GM12801 (cell line): ENCODE data around the gene PCBD1.

Experiments used
- TF ChIP-seq, protein P1 (sequence below): IDR thresholded peaks from one replicate; pipeline ENCODE4 v1.5.1; 2011; ENCODE audit warnings: control low read depth; ENCODE audit not compliant: insufficient read length; ENCODE audit errors: extremely low read depth

Gene PCBD1

DNA sequence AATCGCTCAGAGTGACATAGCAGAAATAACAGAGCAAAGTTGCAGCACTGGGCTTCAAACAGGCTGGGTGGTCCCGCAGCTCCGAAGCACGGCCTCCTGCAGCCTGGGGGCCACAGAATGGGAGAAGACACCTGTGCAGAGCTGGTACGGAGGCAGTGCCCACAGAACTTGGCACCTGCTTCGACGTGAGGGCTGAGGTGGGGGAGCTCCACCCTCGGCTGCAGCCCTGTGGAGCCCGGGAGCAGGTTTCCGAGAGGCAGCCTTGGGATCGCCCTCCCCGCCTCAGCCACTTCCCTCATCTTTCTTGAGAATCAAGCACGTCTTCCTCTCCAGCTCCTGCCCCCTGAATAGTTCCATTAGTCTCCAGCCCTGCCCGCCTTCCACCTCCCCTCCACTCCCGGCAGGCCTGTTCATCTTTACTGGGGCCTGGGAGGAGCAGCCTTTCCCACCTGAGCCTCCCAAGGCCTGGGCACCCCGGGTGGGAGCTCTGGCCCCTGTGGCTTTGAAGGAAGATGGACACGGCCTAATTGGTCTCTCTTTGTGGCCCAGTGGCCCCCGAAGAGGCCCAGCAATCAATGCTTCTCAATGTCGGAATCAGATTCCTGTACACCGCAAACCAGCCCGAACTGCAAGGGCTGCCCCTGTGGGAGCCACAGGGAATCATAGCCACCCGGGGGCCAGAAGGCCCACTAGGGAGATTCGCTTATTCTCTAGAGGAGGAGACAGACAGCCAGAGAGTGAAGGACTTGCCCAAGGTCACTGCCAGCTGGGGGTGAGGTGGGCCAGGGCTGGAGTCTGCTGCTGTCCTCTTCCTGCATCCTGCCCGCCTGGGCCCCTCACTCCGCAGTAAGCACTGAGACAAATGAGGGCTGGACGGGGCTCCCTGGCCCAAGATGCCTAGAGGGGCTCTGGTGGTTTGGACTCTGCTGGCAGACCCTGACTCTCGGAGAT lies 17.0 kb upstream of the PCBD1 start:
- TF ChIP-seq, protein P1, sequence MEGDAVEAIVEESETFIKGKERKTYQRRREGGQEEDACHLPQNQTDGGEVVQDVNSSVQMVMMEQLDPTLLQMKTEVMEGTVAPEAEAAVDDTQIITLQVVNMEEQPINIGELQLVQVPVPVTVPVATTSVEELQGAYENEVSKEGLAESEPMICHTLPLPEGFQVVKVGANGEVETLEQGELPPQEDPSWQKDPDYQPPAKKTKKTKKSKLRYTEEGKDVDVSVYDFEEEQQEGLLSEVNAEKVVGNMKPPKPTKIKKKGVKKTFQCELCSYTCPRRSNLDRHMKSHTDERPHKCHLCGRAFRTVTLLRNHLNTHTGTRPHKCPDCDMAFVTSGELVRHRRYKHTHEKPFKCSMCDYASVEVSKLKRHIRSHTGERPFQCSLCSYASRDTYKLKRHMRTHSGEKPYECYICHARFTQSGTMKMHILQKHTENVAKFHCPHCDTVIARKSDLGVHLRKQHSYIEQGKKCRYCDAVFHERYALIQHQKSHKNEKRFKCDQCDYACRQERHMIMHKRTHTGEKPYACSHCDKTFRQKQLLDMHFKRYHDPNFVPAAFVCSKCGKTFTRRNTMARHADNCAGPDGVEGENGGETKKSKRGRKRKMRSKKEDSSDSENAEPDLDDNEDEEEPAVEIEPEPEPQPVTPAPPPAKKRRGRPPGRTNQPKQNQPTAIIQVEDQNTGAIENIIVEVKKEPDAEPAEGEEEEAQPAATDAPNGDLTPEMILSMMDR, result no peak

DNA sequence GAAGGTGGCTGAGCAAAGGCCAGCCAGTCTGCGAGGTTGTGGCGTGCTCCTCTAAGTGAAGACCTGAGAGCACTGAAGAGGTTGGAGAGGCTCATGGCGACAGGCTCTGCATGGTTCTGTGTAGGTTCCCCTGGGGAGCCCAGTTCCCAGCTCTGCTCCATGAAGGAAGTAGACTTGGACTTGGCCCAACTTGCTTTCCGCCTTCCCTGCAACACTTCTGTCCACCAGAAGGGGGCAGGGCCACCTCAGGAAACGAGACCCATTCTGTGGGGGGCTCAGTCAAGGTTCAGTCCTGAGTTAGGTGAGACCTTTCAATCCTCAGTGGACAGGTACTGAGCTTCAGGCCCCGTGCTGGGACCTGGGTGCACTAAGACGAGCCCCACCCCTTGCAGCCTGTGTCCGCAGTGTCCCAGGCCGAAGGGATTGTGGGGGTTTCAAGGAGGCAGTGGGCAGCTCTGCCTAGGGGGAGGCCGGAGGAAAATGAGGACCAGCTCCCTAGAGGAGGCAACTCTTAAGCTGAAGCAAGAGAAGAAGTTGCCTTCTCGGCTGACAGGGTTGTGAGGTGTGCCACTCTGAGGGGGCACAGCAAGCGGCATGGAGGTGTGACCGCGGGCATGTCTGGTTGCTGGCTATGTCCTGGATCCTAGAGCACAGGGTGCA lies 15.0 kb upstream of the PCBD1 start:
- TF ChIP-seq, protein P1, result peak; percentile 5

DNA sequence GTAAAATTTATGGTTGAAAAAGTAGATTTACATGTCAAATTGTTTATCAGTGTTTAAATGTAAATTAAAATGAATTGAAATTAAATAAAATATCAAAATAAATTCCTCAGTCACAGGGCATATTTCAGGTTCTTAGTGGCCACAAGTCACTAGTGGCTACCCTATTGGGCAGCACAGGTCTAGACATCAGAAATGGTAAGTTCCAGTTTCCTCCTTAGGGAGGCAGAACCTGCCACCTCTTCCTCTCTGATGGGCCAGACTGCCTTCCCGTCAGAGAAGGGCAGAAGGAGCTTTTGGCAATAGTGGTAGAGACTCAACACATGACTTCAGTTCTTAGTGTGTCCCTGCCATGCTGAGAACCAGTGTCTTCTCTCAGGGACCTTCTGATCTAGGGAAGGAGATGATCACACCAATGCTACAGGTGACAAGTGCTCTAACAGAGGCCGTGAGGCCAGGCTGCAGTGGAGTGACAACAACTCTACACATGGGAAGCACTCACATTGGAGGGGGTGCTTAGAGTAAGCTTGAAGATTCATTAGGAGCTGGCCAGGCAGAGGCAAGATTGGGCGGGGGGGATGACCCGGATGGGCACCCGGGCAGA lies 14.4 kb upstream of the PCBD1 start:
- TF ChIP-seq, protein P1, result no peak

DNA sequence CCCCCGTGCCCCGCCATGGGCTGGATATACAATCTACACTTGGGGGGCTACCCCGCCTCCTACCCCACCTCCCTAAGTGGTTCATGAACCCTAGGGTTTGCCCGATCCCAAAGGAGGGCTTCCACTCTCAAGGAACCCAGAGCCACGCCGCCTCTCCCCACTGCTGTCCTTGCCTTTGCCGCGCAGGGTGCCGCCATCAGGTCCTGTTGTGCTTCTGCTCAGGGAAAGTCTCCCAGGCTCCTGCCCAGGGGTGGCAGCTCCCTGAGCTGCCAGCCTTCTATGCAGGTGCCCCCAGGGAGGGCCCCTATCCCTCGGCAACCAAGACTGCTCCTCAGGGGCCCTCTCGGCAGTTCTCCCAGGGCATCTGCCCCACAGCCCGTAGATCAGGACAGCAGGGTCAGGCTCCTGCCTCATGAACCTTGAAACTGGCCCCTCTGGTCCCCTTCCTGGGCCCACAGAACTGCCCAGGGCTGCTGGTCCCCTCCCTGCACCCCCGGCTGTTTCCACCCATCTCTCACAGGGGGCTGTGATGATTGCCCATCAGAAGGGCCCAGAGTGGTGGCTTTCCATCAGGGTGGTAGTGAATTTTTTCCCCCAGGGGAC lies 13.0 kb upstream of the PCBD1 start:
- TF ChIP-seq, protein P1, result no peak

DNA sequence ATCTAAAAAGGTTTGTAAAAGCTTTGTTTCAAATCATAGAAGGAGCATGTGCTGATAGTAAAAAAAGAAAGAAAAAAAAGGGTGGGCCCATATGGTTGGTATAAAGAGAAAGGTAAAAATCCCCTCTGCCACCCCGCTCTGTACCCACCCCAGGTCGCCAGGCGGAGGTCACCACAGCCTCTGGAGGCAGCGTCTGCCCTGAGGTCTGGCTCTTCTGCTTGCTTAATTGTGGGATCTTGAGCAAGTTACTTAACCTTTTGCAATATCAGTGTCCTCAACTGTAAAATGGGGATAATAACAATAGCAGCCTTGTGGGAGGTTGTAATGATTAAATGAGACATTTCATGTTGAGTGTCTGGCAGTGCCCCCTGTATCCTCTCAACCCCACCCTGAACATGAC lies 10.7 kb upstream of the PCBD1 start:
- TF ChIP-seq, protein P1, result no peak

DNA sequence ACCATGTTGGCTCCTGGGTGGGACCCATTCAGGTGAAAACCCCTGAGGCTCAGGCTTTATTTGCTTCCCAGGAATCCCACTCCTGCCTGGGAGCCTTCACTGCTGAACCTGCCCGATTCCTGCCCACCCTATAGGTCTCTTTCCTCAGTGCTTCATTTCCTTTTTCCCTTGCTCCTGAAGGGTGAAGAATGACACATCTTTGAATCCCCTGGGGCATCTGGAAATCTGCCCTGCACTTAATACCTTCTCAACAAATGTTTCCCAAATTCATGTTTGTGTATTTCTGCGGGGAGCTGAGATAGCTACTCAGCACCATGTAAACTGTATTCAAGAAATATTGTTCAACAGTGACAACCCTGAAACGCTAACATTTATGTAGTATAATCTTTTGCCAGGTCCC lies 10.3 kb upstream of the PCBD1 start:
- TF ChIP-seq, protein P1, result no peak

DNA sequence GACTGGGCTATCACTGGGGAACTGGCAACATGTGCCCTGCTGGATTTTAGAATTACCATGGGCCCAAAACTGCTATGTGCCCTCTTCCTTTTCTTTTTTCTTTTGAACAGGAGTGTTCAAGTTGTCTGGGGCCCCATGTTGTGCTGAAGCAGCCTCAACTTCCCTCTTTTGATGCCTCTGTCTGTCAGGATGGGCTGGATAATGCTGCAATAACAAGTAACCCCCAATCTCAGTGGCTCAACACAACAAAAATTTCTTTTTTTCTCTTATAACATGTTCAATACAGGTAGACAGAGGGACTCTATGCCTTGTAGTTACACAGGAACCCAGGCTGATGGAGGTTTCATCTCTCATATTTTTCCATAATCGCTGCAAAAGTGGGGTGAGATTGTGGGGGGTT lies 8.2 kb upstream of the PCBD1 start:
- TF ChIP-seq, protein P1, result no peak
